Activated CD4-positive, alpha-beta memory T cell treated with anti-CD3 and anti-CD28 coated beads, Interleukin-2, amount 10 ng/mL, durations not matched to agents 7 days and 5 days (primary cell): ENCODE measurements around the gene CD38. TPM values are rescaled to one million over a fixed set of nuclear protein-coding genes. Genes with fewer than 3 reads are reported as not detected.

Experiments used
- CTCF ChIA-PET: fragments of 350-600 bp; sonication (Branson Sonifier 250); formaldehyde crosslinking; loops from one replicate; lab custom pipeline; 2021; ENCODE audit warnings: antibody characterized with exemption, inconsistent platforms; lab: Charles Lee
- POLR2A ChIA-PET: fragments of 350-600 bp; sonication (Branson Sonifier 250); formaldehyde crosslinking; loops from one replicate; lab custom pipeline; 2021; ENCODE audit warnings: antibody characterized with exemption; lab: Charles Lee
- DNase-seq: peaks from one replicate; pipeline ENCODE4 v3.0.0-alpha.2; 2020
- H3K27ac Mint-ChIP-seq: one replicate; pipeline ENCODE4 v1.8.0; 2021; ENCODE audit warnings: mild to moderate bottlenecking, mixed read lengths
- H3K27me3 Mint-ChIP-seq: one replicate; pipeline ENCODE4 v1.8.0; 2021; ENCODE audit warnings: mixed read lengths
- H3K36me3 Mint-ChIP-seq: one replicate; pipeline ENCODE4 v1.8.0; 2021; ENCODE audit warnings: low read depth, mixed read lengths
- H3K4me1 Mint-ChIP-seq: one replicate; pipeline ENCODE4 v1.8.0; 2021; ENCODE audit warnings: mixed read lengths
- H3K4me3 Mint-ChIP-seq: one replicate; pipeline ENCODE4 v1.8.0; 2021; ENCODE audit warnings: mild to moderate bottlenecking, mixed read lengths
- H3K9me3 Mint-ChIP-seq: one replicate; pipeline ENCODE4 v1.8.0; 2021; ENCODE audit warnings: mixed read lengths
- total RNA-seq, 2 experiments: library from RNA; stranded (reverse); gene quantifications; one replicate each; pipeline ENCODE4 v1.2.3, GENCODE V29; 2021

The CD38 gene
- total RNA-seq, 2 experiments from 2014 or later: 128 TPM

- Mint-ChIP-seq H3K9me3 (peaks cover 5% of the 10 kb centered on the region), H3K4me3 (no peak overlapping the region), H3K4me1 (no peaks in the 10 kb centered on the region), H3K27me3 (peaks cover 21% of the 10 kb centered on the region), H3K36me3 (no peaks in the 10 kb centered on the region), H3K27ac (no peak overlapping the region)
- no peak for DNase-seq
- ChIA-PET CTCF (interaction anchor here (0.6 to 0.9 kb wide), 2 partner anchors 70 to 656 kb away, joined by 3 to 4 read pairs; no protein-coding TSS in a partner anchor), POLR2A (no interaction called here)
Measured at GRCh38 chr4:15875663-15876460, 97.7 kb downstream of the CD38 start.

DNA sequence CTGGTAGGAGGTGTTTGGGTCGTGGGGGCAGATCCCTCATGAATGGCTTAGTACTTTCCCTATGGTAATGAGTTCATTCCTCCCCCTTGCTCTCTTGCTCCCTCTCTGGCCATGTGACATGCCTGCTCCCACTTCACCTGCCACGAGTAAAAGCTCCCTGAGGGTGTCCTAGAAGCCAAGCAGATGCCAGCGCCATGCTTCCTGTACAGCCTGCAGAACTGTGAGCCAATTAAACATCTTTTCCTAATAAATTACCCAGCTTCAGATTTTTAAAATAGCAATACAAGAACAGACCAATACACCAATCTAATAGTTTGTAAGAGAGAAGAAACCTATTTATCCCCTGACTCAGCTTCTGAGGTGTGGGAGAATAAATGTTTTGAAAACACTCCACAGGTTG lies 99.9 kb downstream of the CD38 start:
- H3K27me3 Mint-ChIP-seq: peaks cover 16% of the 10 kb centered on the region
- H3K4me3 Mint-ChIP-seq: no peak overlapping the region
- H3K4me1 Mint-ChIP-seq: no peaks in the 10 kb centered on the region
- H3K36me3 Mint-ChIP-seq: no peaks in the 10 kb centered on the region
- CTCF ChIA-PET: interaction anchor here (0.7 kb wide), 1 partner anchor 387 kb away, joined by 3 read pairs; no protein-coding TSS in a partner anchor
- POLR2A ChIA-PET: no interaction called here
- peaks cover 5% of the 10 kb centered on the region for H3K9me3 Mint-ChIP-seq
- no peak for DNase-seq
- no peak overlapping the region for H3K27ac Mint-ChIP-seq

GRCh38 chr4:15881820-15882219 lies 103.7 kb downstream of the CD38 start:
- H3K36me3 Mint-ChIP-seq: no peaks in the 10 kb centered on the region
- no peak overlapping the region for H3K27ac Mint-ChIP-seq
- no peak overlapping the region for H3K4me3 Mint-ChIP-seq
- CTCF ChIA-PET: interaction anchor here (0.6 to 3.2 kb wide), 12 partner anchors 9 to 411 kb away, joined by 3 to 32 read pairs (median 4); partner anchors contain the start of genes BST1 and FGFBP2
- POLR2A ChIA-PET: interaction anchor here (1.3 kb wide), 1 partner anchor 125 kb away, joined by 4 read pairs; no protein-coding TSS in a partner anchor
- DNase-seq: no peak
- no peaks in the 10 kb centered on the region for H3K4me1 Mint-ChIP-seq
- peaks cover 5% of the 10 kb centered on the region for H3K9me3 Mint-ChIP-seq
- H3K27me3 Mint-ChIP-seq: peaks cover 32% of the 10 kb centered on the region

GRCh38 chr4:15882675-15883086 lies 104.6 kb downstream of the CD38 start:
- Mint-ChIP-seq H3K4me1 (no peaks in the 10 kb centered on the region), H3K4me3 (no peak overlapping the region), H3K36me3 (no peaks in the 10 kb centered on the region), H3K27me3 (peaks cover 32% of the 10 kb centered on the region), H3K27ac (no peak overlapping the region), H3K9me3 (peaks cover 5% of the 10 kb centered on the region)
- ChIA-PET POLR2A (interaction anchor here (0.7 to 1.3 kb wide), 2 partner anchors 73 to 126 kb away, joined by 4 read pairs; no protein-coding TSS in a partner anchor), CTCF (interaction anchor here (0.5 to 3.2 kb wide), 37 partner anchors 8 to 652 kb away, joined by 3 to 32 read pairs (median 4); partner anchors contain the start of genes BST1 and FGFBP2)
- peak; percentile 48 for DNase-seq

- no peak for DNase-seq
- H3K4me3 Mint-ChIP-seq: no peak overlapping the region
- H3K9me3 Mint-ChIP-seq: no peaks in the 10 kb centered on the region
- CTCF ChIA-PET: interaction anchor here (1.0 to 3.2 kb wide), 18 partner anchors 9 to 382 kb away, joined by 3 to 32 read pairs (median 7); partner anchors contain the start of genes BST1 and FAM200B
- H3K36me3 Mint-ChIP-seq: no peaks in the 10 kb centered on the region
- H3K27ac Mint-ChIP-seq: no peak overlapping the region
- POLR2A ChIA-PET: no interaction called here
- no peaks in the 10 kb centered on the region for H3K4me1 Mint-ChIP-seq
- H3K27me3 Mint-ChIP-seq: peaks cover 29% of the 10 kb centered on the region
Measured at GRCh38 chr4:15883610-15884243, 105.6 kb downstream of the CD38 start.

DNA sequence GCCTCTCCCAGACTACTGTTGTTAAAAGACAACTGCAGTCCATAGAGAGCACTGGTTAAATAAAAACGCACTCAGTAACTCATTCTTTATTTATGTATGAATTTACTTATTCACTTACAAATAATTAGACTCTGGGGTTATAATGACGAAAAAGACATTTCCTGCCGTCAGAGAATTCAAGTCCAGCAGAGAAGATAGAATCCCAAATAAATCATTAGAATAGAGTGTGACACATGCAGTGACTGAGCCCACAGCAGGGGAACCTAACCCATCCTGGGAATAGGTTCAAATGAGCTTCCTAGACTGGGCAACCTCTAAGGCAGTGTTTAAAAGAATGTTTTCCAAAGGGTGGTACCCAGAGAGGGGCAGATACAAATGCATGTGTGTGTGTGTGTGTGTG lies 106.5 kb downstream of the CD38 start:
- H3K27ac Mint-ChIP-seq: no peak overlapping the region
- no peak overlapping the region for H3K4me3 Mint-ChIP-seq
- H3K4me1 Mint-ChIP-seq: no peaks in the 10 kb centered on the region
- H3K27me3 Mint-ChIP-seq: peaks cover 29% of the 10 kb centered on the region
- CTCF ChIA-PET: no interaction called here
- POLR2A ChIA-PET: no interaction called here
- no peaks in the 10 kb centered on the region for H3K9me3 Mint-ChIP-seq
- H3K36me3 Mint-ChIP-seq: no peaks in the 10 kb centered on the region
- no peak for DNase-seq

DNA sequence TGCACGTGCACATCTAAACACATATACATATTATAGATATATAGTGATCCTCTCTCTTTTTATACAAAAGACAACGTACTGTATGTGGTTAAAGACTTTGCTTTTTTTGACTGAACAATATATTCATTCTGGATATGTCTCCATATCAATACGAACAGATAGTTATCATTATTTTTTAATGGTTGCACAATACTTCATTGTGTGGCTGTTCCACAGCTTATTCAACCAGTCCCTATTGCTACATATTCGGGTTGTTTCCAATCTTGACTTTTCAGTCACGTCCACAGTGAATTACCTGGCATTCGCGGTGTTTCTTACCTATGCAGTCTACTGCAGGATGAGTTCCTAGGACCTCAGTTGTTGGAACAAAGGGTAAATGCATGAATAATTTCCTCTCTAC lies 107.3 kb downstream of the CD38 start:
- no peak overlapping the region for H3K27ac Mint-ChIP-seq
- ChIA-PET POLR2A (no interaction called here), CTCF (no interaction called here)
- no peaks in the 10 kb centered on the region for H3K36me3 Mint-ChIP-seq
- H3K4me3 Mint-ChIP-seq: no peak overlapping the region
- H3K4me1 Mint-ChIP-seq: no peaks in the 10 kb centered on the region
- peaks cover 31% of the 10 kb centered on the region for H3K27me3 Mint-ChIP-seq
- no peak for DNase-seq
- no peaks in the 10 kb centered on the region for H3K9me3 Mint-ChIP-seq

DNA sequence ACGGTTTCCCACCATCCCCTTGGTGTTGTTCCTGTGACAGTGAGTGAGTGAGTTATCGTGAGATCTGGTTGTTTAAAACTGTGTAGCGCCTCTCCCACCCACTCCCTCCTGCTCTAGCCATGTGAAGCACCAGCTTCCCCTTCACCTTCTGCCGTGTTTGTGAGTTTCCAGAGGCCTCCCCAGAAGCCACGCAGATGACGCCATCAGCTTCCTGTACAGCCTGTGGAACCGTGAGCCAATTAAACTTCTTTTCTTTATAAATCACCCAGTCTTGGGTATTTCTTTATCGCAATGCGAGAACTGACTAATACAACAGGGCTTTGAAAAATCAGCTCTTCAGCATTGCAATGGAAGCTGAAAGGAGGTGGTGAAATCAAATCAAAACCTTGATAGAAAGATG lies 110.4 kb downstream of the CD38 start:
- H3K4me3 Mint-ChIP-seq: no peak overlapping the region
- no peaks in the 10 kb centered on the region for H3K36me3 Mint-ChIP-seq
- H3K27ac Mint-ChIP-seq: no peak overlapping the region
- ChIA-PET CTCF (interaction anchor here (1.0 to 1.8 kb wide), 2 partner anchors 8 to 83 kb away, joined by 4 read pairs; no protein-coding TSS in a partner anchor), POLR2A (no interaction called here)
- peaks cover 22% of the 10 kb centered on the region for H3K27me3 Mint-ChIP-seq
- DNase-seq: no peak
- no peaks in the 10 kb centered on the region for H3K4me1 Mint-ChIP-seq
- H3K9me3 Mint-ChIP-seq: no peaks in the 10 kb centered on the region

DNA sequence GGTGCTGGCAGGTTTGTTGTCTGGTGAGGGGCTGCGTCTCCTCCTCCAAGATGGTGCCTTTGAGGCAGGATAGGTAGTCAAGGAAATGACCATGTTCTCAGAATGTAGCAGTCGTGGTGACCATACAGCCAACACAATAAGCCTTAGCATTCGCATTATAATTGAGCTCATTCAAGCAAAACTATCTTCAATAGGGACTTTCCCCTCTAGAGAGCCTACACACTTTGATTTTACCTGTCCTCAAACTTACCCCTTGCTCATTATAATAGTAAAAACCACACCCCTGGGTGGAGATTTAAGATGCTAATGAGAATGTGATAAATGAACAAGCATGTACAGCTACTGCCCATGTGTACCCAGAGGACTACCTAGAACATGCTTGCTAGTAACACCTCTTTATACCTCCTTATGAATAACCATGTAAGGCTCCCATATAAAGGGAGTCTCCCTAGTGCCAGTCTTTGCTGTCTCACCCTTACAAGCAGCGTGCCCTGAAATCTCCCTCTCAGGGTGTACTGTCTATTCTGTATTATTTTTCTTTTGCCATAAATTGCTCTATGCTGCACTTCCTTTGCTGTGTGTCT lies 112.2 kb downstream of the CD38 start:
- H3K4me1 Mint-ChIP-seq: no peaks in the 10 kb centered on the region
- H3K27me3 Mint-ChIP-seq: peaks cover 17% of the 10 kb centered on the region
- CTCF ChIA-PET: interaction anchor here (0.8 kb wide), 1 partner anchor 8 kb away, joined by 3 read pairs; no protein-coding TSS in a partner anchor

DNA sequence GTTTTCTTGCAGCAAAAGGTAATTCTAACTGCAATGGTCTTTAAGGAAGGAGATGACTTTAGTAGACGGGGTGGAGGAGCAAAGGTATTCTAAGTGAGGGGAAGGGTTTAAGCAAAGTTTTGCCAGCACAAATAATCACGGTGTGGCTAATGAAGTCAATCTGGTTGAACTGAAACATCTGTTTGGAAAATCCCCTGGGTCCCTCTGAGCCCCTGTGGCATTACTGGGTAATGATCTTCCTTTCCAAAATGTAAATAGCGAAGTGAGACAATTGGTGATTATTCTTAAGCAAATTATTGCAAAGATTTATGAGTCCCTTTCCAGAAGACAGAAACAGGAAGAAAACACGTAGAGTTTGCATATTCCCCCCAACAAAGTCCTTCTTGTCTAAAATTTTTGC lies 113.2 kb downstream of the CD38 start:
- H3K9me3 Mint-ChIP-seq: no peaks in the 10 kb centered on the region
- POLR2A ChIA-PET: no interaction called here
- H3K4me3 Mint-ChIP-seq: no peak overlapping the region
- H3K4me1 Mint-ChIP-seq: no peaks in the 10 kb centered on the region
- H3K27ac Mint-ChIP-seq: no peak overlapping the region
- CTCF ChIA-PET: no interaction called here
- H3K36me3 Mint-ChIP-seq: no peaks in the 10 kb centered on the region
- DNase-seq: no peak
- H3K27me3 Mint-ChIP-seq: peaks cover 22% of the 10 kb centered on the region

More for the DNA sequence above, 112.2 kb downstream of the CD38 start:
- POLR2A ChIA-PET: no interaction called here
- no peaks in the 10 kb centered on the region for H3K36me3 Mint-ChIP-seq
- DNase-seq: no peak
- H3K9me3 Mint-ChIP-seq: no peaks in the 10 kb centered on the region
- H3K4me3 Mint-ChIP-seq: no peak overlapping the region
- H3K27ac Mint-ChIP-seq: no peak overlapping the region

- no peak for DNase-seq
- ChIA-PET CTCF (no interaction called here), POLR2A (no interaction called here)
- Mint-ChIP-seq H3K27me3 (peaks cover 35% of the 10 kb centered on the region), H3K4me3 (no peak overlapping the region), H3K36me3 (no peaks in the 10 kb centered on the region), H3K9me3 (no peaks in the 10 kb centered on the region), H3K4me1 (no peaks in the 10 kb centered on the region), H3K27ac (no peak overlapping the region)
Measured at GRCh38 chr4:15893962-15894361, 115.8 kb downstream of the CD38 start.

GRCh38 chr4:15894393-15894792 lies 116.3 kb downstream of the CD38 start:
- Mint-ChIP-seq H3K27me3 (peaks cover 40% of the 10 kb centered on the region), H3K4me1 (no peaks in the 10 kb centered on the region), H3K9me3 (no peaks in the 10 kb centered on the region), H3K4me3 (no peak overlapping the region), H3K27ac (no peak overlapping the region), H3K36me3 (no peaks in the 10 kb centered on the region)
- POLR2A ChIA-PET: no interaction called here
- DNase-seq: no peak
- CTCF ChIA-PET: no interaction called here
